Measurements from ENCODE around the gene CD300LD.

The CD300LD gene

DNA sequence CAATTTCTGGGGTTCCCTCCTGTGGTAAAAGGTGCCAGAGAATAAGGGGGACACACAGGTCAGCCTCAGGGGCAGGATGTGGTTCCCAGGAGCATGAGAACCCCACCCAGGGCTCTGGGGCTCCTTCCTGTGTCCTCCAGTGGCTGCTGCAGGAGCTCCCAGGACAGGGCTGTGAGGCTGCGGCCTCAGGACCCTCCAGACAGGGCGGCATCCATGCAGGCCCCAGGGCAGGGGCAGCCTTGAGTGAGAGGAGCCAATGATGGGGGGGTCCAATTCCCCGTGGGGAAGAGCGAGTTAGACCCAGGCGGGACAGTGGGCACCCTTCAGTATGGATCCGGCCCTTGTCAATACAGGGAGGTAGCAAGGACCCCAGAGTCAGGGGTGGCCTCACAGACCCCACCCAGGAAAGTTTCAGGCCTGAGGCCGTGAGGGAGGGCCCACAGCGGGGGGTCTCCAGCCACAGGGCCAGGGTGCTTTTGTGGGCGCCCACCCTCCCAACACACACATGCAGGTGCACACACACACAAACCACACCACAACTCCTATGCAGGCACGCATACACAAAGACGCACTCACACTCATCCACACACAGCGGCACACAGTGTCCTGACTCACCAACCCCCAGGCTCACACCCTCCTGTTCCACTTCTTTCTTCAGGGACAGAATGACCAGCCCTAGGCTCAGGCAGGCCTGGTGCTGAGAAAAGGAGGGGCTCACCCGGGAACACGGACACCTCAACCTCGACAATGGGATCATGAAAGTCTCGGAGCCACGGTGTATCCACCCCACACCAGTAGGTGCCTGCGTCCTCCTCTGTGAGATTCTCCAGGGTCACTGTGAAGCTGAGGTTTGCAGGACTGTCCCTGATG is 48.0 kb downstream of the CD300LD start:
- DNase-seq (ENCODE audit: low read depth), result no peak

DNA sequence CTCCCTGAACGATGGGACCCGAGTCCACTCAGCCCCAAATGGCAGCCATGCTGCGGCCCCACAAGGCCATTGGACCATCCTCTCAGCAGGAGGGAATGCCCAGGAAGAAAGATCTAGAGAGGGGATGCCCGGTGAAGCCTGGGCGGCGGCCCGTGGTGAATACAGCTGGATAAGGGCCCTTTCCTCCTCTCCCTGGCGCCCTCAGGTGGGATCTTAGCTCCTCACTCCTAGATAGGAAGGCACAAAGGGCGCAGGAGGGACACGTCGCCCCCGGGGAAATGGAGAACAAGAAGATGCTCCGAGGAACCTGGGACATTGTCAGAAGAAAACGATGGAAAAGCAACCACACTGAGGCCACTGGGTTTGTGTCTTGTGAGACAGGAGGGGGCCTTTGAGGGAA is 48.7 kb downstream of the CD300LD start:
- no peak for DNase-seq (ENCODE audit: low read depth)

DNA sequence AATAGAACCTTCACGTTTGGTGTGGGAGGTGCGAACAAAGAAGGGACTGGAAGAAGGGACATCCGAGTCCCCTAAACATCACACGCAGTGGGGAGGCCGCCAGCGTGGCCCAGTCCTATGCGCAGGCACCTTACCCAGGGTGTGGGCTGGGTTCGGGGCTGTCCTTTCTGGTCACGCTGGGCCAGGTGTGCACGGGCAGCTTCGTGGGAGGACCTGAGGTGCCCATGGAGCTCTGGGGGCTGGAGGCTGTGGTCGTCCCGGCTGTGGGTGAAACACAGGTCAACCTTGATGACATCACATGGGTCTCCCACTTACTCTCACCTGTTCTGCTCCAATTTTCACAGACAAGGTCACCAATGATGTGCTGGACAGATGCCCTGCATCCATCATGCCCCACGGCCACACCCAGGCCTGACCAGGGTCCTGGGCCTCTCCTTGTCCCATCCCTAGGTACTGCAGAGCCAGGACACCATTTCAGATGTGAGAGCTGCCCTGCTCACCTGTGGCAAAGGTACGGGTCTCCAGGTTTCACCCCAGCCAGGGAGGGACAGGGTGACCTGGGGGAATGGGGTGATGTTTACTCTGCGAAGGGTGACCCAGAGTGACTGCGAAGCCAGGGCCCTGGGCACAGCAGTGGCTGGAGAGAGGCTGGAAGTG is 49.2 kb downstream of the CD300LD start:
- no peak for DNase-seq (ENCODE audit: low read depth)

DNA sequence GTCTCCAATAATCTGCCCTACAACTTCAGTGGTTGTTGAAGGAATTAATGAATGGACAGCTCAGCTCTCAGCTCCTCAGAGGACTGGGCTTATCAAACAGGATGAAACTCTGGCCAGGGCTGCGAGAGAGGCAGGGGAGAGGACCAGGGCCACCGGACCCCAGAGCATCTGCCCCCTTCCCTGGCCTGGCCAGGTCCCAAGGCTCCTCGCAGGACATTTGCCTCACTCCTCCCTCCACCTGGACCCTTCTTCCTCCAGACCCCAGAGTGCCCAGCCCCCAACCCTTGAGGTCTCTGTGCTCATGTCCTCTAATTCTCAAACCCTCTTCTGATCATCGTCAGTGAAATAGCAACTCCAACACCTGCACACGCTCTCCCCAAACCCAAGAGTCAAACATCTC is 49.9 kb downstream of the CD300LD start:
- DNase-seq (ENCODE audit: low read depth), result no peak

DNA sequence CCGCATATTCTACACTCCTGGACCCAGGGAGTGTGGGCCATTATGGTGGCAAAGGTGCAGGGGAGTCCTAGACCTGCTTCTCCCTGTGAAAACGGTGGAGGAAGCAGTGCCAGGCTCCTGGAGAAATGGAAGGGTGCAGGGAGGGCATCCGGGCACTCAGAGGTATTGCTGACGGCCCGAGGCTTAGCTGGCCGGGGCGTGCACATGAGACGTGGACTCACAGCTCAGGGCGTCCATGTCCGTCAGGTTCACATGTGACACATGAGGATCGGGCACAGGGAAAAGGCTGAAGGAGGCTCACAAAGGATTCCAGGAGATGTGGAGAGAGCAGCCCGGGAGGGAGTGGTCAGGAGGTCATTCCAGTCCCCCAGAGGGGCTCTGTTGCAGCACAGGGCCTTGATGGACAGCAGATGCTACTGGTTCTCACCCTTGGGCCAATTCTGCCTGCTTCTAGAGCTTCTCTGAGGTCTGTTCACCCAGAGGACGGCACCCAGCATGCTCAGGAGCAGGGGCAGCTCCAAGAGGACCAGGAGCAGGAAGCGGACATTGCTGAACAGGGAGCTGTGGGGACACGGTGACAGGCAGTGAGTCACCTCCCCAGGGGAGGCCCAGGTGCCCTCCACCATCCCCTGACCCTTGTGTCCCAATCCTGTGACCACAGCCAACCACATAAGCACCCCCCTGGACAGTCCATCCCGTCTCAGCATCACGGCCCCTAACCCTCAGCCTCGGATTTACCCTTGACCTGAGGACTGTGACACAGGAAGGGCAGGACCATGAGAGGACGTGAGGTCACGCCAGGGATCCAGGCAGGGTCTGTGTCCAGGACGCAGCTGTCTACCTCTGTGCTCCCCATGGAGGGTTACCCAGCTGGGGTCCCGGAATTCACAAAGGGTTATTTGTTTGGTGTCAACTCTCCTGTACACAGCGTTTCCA is 50.6 kb downstream of the CD300LD start:
- DNase-seq (ENCODE audit: low read depth), result no peak

DNA sequence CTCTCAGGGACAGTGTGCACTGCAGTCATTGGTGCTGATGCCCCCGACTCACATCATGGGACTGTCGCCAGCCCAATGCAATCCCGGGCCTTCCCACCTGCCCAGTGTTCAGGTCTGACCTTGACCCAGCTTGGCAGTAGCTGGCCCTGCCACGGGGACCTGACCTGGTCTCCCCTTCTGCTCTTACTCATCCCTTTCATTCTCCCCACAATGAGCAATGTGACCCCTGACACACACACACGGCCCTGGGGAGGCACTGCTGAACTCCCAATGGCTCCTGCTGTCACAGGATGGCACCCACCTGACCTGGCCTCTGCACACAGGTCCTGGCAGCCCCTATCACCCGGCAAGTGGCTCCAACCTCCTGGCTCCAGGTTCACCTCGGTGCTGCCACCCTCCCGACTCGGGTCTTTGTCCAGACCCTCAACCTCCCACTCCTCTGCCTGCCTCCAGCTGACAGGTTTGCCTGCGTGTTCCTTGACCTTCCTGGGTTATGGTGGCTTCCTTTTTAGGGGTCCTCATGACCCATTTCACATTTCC is 52.7 kb downstream of the CD300LD start:
- no peak for DNase-seq (ENCODE audit: low read depth)

DNA sequence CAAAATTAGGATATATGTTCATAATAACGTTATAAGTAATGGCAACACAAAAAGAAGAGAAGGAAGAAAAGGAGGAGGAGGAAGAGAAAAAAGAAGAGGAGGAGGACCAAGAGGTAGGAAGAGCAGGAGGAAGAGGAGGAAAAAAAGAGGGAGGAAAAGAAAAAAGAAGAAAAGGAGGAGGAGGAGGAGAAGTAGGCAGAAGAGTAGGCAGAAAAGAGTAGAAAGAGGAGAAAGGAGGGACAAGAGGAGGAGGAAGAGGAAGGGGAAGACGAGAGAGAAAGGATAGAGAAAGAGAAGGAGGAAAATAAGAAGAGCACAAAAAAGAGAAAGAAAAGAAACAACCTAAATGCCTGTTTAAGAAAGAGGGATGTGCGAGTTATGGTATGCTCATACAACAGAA is 55.2 kb downstream of the CD300LD start:
- no peak for DNase-seq (ENCODE audit: low read depth)

DNA sequence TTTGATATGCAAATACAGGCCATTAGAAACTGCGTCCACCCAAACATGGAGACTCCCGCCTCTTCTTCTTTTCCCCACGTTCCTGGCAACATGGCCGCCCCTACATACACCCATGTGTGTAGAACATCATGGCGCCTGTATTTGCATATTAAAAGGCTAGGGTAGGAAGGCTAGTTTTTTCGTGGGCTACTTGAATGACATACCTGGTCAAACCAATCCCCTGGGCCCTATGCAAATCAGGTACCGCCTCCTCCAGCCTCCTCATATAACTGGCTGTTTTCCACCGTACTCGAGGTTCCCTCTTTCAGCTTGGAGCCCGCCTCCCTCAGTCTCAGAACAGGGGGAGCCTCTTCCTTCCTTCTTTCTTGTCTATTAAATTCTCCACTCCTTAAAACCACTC is 60.0 kb downstream of the CD300LD start:
- DNase-seq (ENCODE audit: low read depth), result no peak

DNA sequence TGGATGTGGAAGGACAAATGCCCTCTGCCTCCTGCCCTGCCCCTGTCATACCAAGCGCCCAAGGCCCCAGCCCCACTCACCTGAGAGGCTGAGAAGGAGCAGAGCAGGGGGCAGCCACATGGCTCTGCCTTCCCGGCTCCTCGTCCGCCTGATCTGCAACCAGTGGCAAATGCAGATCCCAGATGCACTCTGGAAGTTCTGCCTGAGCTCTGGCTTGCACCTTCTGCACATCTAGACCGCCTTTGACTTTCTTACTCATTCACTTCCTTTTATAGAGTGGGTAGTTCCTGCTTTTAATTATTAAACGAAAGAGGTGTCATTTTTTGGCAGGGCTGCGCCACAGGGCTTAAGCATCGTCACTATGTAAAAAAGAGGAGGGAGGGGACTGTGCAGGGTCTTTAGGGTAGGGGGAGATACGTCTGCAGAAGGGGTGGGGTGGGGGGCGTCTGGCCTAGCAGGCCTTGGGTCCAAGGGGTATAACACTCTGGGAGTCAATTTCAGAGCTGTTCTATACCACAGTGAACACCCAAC is 60.8 kb downstream of the CD300LD start, which contains the start of gene CD300LB:
TSS of gene CD300LB (minus strand) at position 245 of the 531 bp plus-strand sequence. CDS start at position 120, 125 bp downstream.
- DNase-seq (ENCODE audit: low read depth), result no peak

DNA sequence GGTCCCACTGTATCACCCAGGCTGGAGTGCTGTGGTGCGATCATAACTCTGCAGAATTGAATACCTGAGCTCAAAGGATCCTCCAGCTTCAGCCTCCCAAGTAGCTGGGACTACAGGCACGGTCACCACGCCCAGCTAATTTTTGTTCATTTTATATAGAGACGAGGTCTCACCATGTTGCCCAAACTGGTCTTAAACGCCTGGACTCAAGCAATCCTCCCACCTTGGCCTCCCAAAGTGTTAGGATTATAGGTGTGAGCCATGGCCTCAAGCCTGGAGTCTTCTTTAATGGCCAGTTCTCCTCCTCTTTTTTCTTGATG is 61.3 kb downstream of the CD300LD start:
- no peak for DNase-seq (ENCODE audit: low read depth)
